Activated T-helper 17 cell treated with anti-CD3 and anti-CD28 coated beads, Interleukin-2, amount 50 U/mL, for 72 hours (primary cell): ENCODE results near the gene PMM2. TPM values are rescaled to one million over a fixed set of nuclear protein-coding genes. Genes with fewer than 3 reads are reported as not detected.

ENCODE experiments used
- total RNA-seq, 2 donors: library from RNA; stranded (reverse); gene quantifications; one replicate each; pipeline ENCODE4 v1.2.3, GENCODE V29; 2022

Gene PMM2
- total RNA-seq, 2 donors from 2014 or later, result 33.0 to 59.1 TPM

Other genes starting within 250 kb of the PMM2 start
- not detected for gene TMEM114, start 207.3 kb upstream of the PMM2 start, total RNA-seq
- gene METTL22, start 176.1 kb upstream of the PMM2 start, total RNA-seq, result 10 to 100 TPM; 28.7 to 40.6 TPM
- gene ABAT, start 123.2 kb upstream of the PMM2 start, total RNA-seq, result 10 to 100 TPM in 1 of 2 donors, 1 to 10 TPM in 1; 4.8 to 10.4 TPM
- 10 to 100 TPM; 14.2 to 15.4 TPM for gene TMEM186, start 200 bp upstream of the PMM2 start, total RNA-seq
- 100 to 1,000 TPM in 1 of 2 donors, 10 to 100 TPM in 1; 98.6 to 115 TPM for gene CARHSP1, start 71.2 kb downstream of the PMM2 start, total RNA-seq
- gene LITAFD, start 84.5 kb downstream of the PMM2 start, total RNA-seq, result not detected
- gene USP7, start 166.1 kb downstream of the PMM2 start, total RNA-seq, result 100 to 1,000 TPM; 157 to 181 TPM